HG02870 (cell line): Measurements from ENCODE around the gene NMUR1.

Experiments used
- ATAC-seq: cut with Tn5 transposase; IDR thresholded peaks from one replicate; pipeline ENCODE4 v1.9.1; 2021; ENCODE audit warnings: mild to moderate bottlenecking, moderate library complexity; ENCODE audit not compliant: unreplicated experiment

The NMUR1 gene

GRCh38 chr2:231527955-231528635, 2.1 kb downstream of the NMUR1 start:
- no peak for ATAC-seq

- ATAC-seq, result no peak
These were observed 3.2 kb downstream of the NMUR1 start for GRCh38 chr2:231527091-231527395.

- no peak for ATAC-seq
These were observed 3.7 kb downstream of the NMUR1 start for GRCh38 chr2:231526341-231527090.

- no peak for ATAC-seq
These were observed 4.7 kb downstream of the NMUR1 start for GRCh38 chr2:231525248-231526163.

- no peak for ATAC-seq
These were observed 5.6 kb downstream of the NMUR1 start for GRCh38 chr2:231524477-231525247.

- ATAC-seq, result no peak
These were observed 6.6 kb downstream of the NMUR1 start for GRCh38 chr2:231523451-231524285.

- no peak for ATAC-seq
These were observed 7.6 kb downstream of the NMUR1 start for GRCh38 chr2:231522418-231523180.

GRCh38 chr2:231521443-231521842, 8.8 kb downstream of the NMUR1 start:
- ATAC-seq, result no peak

GRCh38 chr2:231519975-231520555, 10.2 kb downstream of the NMUR1 start:
- ATAC-seq, result no peak

- no peak for ATAC-seq
These were observed 11.5 kb downstream of the NMUR1 start for GRCh38 chr2:231518771-231519170.

GRCh38 chr2:231515603-231516002, 14.6 kb downstream of the NMUR1 start:
- no peak for ATAC-seq

- no peak for ATAC-seq
These were observed 15.3 kb downstream of the NMUR1 start for GRCh38 chr2:231514951-231515297.

GRCh38 chr2:231514225-231514950, 15.9 kb downstream of the NMUR1 start:
- ATAC-seq, result peak; percentile 99

GRCh38 chr2:231513746-231514224, 16.5 kb downstream of the NMUR1 start:
- no peak for ATAC-seq

GRCh38 chr2:231512222-231512621, 18.0 kb downstream of the NMUR1 start:
- ATAC-seq, result no peak

GRCh38 chr2:231503766-231504165, 26.5 kb downstream of the NMUR1 start:
- ATAC-seq, result no peak

- no peak for ATAC-seq
These were observed 27.6 kb downstream of the NMUR1 start for GRCh38 chr2:231502596-231502995.

GRCh38 chr2:231497651-231498050, 32.6 kb downstream of the NMUR1 start:
- no peak for ATAC-seq
